Vagina (tissue), 2 donors: Measurements from ENCODE around the gene RHOG.
"Not testable (repeated sequence)": the region's sequence is repeated elsewhere in the genome, so short reads cannot be mapped to it uniquely, and the experiment has no call there.

Experiments
- POLR2A ChIP-seq, 2 donors: fragments of 450-650 bp; IDR thresholded peaks; one replicate each; pipeline ENCODE4 v1.6.1; 2017; ENCODE audit warnings: antibody characterized with exemption in 2 of 2, mild to moderate bottlenecking in 2 of 2, moderate library complexity in 2 of 2
- POLR2AphosphoS5 ChIP-seq, 2 donors: sonication (generic); formaldehyde crosslinking; IDR thresholded peaks; one replicate each; pipeline ENCODE4 v1.9.0; 2017; ENCODE audit warnings: antibody characterized with exemption in 2 of 2, mild to moderate bottlenecking in 2 of 2, low read depth in 1 of 2; ENCODE audit not compliant: insufficient read depth in 1 of 2
- TF ChIP-seq, protein P1 (sequence below), 3 experiments: fragments of 450-650 bp in 2 of 3; fragments of 200-600 bp in 1 of 3; sonication (generic) in 1 of 3; IDR thresholded peaks; one replicate each; pipeline ENCODE4 v1.5.1; 2017 to 2019; ENCODE audit warnings: antibody characterized with exemption in 3 of 3, mild to moderate bottlenecking in 2 of 3, moderate library complexity in 2 of 3

DNA sequence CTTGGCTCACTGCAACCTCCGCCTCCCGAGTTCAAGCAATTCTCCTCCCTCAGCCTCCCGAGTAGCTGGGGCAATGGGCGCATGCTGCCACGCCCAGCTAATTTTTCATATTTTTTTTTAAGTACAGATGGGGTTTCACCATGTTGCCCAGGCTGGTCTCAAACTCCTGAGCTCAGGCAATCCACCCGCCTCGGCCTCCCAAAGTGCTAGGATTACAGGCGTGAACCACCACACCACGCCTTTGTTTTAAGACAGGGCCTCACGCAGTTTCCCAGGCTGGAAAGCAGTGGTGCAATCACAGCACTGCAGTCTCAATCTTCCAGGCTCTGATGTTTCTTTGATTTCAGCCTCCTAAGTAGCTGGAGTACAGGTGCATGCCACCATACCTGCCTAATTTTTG, 46.4 kb downstream of the RHOG start:
- TF ChIP-seq, protein P1, sequence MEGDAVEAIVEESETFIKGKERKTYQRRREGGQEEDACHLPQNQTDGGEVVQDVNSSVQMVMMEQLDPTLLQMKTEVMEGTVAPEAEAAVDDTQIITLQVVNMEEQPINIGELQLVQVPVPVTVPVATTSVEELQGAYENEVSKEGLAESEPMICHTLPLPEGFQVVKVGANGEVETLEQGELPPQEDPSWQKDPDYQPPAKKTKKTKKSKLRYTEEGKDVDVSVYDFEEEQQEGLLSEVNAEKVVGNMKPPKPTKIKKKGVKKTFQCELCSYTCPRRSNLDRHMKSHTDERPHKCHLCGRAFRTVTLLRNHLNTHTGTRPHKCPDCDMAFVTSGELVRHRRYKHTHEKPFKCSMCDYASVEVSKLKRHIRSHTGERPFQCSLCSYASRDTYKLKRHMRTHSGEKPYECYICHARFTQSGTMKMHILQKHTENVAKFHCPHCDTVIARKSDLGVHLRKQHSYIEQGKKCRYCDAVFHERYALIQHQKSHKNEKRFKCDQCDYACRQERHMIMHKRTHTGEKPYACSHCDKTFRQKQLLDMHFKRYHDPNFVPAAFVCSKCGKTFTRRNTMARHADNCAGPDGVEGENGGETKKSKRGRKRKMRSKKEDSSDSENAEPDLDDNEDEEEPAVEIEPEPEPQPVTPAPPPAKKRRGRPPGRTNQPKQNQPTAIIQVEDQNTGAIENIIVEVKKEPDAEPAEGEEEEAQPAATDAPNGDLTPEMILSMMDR (IDR thresholded peaks at IDR 0.05), result not testable (repeated sequence)
- not testable (repeated sequence) for TF ChIP-seq POLR2A (IDR thresholded peaks at IDR 0.05)
- TF ChIP-seq POLR2AphosphoS5 (IDR thresholded peaks at IDR 0.05; ENCODE audit: insufficient read depth in 1 of 2, low read depth in 1 of 2), result peak in 1 of 2 donors; percentile 10
